Dendritic cell treated with granulocyte-macrophage colony-stimulating factor and Interleukin-4, amounts not matched to agents 40 ng/mL and 50 ng/mL, for 4 days (primary cell): Measurements from ENCODE around the gene OR2AG1.
"Not testable (repeated sequence)": the region's sequence is repeated elsewhere in the genome, so short reads cannot be mapped to it uniquely, and the experiment has no call there.

ENCODE experiments used
- H3K27ac Mint-ChIP-seq: one replicate; pipeline ENCODE4 v1.8.0; 2022; ENCODE audit warnings: mild to moderate bottlenecking, mixed read lengths
- H3K27me3 Mint-ChIP-seq: one replicate; pipeline ENCODE4 v1.8.0; 2022; ENCODE audit warnings: mild to moderate bottlenecking, mixed read lengths
- H3K36me3 Mint-ChIP-seq: one replicate; pipeline ENCODE4 v1.8.0; 2022; ENCODE audit warnings: low read depth, mixed read lengths
- H3K4me1 Mint-ChIP-seq: one replicate; pipeline ENCODE4 v1.8.0; 2022; ENCODE audit warnings: low read depth, mixed read lengths
- H3K4me3 Mint-ChIP-seq: one replicate; pipeline ENCODE4 v1.8.0; 2022; ENCODE audit warnings: mild to moderate bottlenecking, moderate library complexity, mixed read lengths
- H3K9me3 Mint-ChIP-seq: one replicate; pipeline ENCODE4 v1.8.0; 2022; ENCODE audit warnings: mixed read lengths
- intact Hi-C: fragments of 100-400 bp; cut with micrococcal nuclease; formaldehyde crosslinking; loops from one replicate; pipeline ENCODE4 v1.15.0; 2022

Gene OR2AG1

DNA sequence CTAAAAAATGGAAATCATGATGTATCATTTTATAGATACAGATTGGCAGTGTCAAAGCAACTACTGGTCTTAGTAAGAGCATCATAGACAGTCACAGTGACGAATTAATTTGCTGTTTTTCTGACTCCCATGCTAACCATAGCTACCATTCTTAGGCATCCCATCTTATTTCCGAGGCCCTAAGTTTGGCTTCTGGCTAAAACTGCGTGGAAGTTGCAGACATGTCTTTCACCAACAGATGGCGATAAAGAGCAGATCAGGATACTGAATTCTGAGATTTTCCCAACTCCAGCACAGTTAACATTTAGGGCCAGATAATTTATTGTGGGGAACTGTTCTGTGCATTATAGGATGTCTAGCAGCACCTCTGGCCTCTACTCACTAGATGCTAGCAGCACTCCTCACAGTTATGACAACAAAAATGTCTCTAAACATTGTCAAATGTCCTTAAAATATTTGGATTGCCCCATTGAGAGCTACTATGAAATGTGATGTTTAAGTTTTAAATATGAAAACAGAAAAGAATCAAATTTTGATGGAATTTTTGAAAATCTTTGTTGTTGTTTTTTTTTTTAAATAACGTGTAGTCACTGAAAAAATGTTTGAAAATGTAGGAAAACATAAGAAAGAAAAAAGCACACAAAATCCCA, 27.4 kb upstream of the OR2AG1 start:
- intact Hi-C loops, result loop anchor here (5.0 kb wide), 1 partner anchor 223 kb away; no protein-coding TSS in a partner anchor
- Mint-ChIP-seq H3K36me3 (no peaks in the 10 kb centered on the region), H3K4me1 (no peaks in the 10 kb centered on the region), H3K4me3 (no peak overlapping the region), H3K27ac (no peak overlapping the region), H3K9me3 (peaks cover 7% of the 10 kb centered on the region), H3K27me3 (no peaks in the 10 kb centered on the region)

DNA sequence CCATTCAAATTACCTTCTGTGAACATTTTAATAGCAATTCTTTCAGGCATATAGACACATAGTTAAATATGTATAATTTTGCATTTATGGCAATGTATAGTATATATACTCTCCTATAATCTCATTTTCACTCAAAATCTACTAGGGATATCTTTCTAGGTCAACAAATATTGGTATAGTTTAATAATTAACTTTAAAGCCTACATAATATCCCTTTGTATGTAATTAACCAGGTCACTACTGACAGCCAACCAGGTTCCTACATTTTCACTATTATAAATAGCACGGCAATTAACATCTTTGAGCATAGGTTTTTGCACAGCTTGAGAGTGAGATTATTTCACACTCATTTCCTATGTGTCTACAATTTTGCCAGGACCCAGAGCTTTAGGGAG, 26.9 kb upstream of the OR2AG1 start:
- Mint-ChIP-seq H3K4me3 (no peak overlapping the region), H3K36me3 (no peaks in the 10 kb centered on the region), H3K27me3 (no peaks in the 10 kb centered on the region), H3K9me3 (peaks cover 3% of the 10 kb centered on the region), H3K27ac (no peak overlapping the region), H3K4me1 (no peaks in the 10 kb centered on the region)
- intact Hi-C loops, result loop anchor here (2.0 to 5.0 kb wide), 2 partner anchors 43 to 224 kb away; no protein-coding TSS in a partner anchor

DNA sequence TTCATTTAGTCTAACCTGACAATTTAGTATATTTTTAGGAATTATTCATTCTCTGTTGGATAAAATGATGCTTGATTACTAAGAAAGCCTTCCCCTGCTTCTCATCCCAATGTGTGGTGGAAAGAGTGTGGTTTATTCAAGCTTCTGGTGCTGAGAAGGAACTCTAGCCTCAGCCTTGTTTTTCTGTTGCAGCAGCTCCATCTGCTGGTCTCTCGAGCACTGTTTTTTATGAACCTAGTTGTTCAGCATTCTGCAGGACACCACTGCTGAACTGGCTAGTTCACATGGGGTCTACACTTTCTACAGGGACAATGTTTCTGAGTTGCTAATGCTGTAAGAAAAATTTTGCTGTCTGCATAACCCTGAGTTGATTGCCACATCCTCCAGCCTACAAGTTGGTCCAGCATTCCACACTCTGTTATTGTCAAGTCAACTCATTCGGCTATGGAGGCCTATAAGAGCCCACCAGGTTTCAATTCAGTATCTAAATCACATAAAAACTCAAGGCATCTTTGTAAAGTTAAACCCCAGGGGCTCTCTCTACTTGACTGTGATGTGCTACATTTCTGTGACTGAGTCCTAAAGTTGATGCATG, 25.4 kb upstream of the OR2AG1 start:
- Mint-ChIP-seq H3K36me3 (no peaks in the 10 kb centered on the region), H3K9me3 (no peaks in the 10 kb centered on the region), H3K27ac (no peak overlapping the region), H3K27me3 (no peaks in the 10 kb centered on the region), H3K4me3 (no peak overlapping the region), H3K4me1 (no peaks in the 10 kb centered on the region)
- intact Hi-C loops, result loop anchor here (1.0 to 5.0 kb wide), 4 partner anchors 19 to 225 kb away; no protein-coding TSS in a partner anchor

DNA sequence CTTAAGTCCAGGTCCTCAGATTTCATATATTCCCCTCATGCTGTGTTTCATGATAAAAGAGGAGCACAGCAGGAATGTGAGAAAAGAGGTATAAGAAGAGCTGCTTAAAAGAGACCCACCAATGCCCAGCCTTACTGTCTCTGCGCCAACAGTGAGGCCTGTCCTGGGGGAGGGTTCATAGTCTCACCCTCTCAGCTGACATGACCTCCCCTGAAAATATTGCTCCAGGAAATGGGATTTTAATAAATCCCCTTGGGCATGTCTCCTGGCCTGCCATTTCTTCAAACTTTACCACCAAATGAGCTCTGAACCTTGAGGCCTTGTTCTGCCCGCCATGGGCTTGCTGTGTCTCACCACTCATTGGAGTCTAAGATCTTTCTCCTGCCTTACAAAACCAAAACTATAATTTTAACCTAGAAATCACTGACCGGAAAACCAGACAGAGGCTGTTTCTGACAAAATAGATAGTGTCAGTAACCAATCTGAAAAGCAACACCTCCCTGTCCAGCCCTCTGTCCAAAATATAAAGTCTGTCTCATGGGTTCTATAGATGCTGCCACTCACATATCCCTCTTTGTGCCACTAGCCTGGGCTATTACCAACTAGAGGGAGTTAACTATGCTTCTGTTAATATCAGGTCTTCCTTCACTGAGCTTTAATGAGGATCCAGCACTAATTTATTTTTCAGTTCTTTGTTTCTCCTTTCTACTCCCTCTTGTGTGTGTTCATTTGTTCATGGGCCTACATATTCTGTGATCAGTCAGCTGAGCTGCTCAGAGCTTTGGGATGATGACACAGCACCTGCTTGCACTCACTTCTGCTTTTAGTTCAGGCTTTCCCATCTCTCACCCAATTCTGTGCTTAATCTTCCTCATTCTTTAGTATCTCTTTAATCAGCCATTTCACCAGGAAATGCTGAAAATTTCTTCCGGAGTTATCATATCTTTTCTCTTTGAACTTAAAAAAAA, 10.6 kb upstream of the OR2AG1 start, which contains the start of gene OR2AG2:
TSS of gene OR2AG2 (minus strand) at position 51 of the 968 bp plus-strand sequence. CDS start 3,019 bp downstream, outside the sequence.
- Mint-ChIP-seq H3K27ac (peak within 1 kb of the TSS; percentile 90), H3K9me3 (no peaks in the 10 kb centered on the region), H3K36me3 (no peaks in the 10 kb centered on the region), H3K4me3 (no peak within 1 kb of the TSS), H3K27me3 (peaks cover 2% of the 10 kb centered on the region), H3K4me1 (peaks cover 16% of the 10 kb centered on the region)
- intact Hi-C loops, result no loop called here

DNA sequence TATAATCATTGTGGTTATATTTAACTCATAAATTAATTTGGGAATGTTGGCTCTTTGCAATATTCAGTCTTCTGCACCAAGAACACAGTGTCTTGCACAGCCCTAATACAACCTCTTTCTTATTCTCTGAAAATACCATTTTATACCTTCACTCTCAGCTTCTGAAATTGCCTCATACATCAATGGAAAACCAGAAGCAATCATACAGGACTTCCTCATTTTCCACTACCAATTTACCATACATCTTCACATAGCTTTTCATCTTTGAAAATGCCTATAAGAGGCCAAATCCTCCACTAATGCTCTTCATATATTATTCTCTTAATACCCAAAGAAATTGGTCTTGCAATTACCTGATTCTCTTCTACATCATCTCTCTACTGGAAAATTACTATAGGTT, 4.3 kb upstream of the OR2AG1 start:
- intact Hi-C loops, result no loop called here
- no peak overlapping the region for H3K27ac Mint-ChIP-seq
- no peaks in the 10 kb centered on the region for H3K27me3 Mint-ChIP-seq
- peaks cover 6% of the 10 kb centered on the region for H3K4me1 Mint-ChIP-seq
- no peak overlapping the region for H3K4me3 Mint-ChIP-seq
- no peaks in the 10 kb centered on the region for H3K36me3 Mint-ChIP-seq
- H3K9me3 Mint-ChIP-seq, result no peaks in the 10 kb centered on the region

DNA sequence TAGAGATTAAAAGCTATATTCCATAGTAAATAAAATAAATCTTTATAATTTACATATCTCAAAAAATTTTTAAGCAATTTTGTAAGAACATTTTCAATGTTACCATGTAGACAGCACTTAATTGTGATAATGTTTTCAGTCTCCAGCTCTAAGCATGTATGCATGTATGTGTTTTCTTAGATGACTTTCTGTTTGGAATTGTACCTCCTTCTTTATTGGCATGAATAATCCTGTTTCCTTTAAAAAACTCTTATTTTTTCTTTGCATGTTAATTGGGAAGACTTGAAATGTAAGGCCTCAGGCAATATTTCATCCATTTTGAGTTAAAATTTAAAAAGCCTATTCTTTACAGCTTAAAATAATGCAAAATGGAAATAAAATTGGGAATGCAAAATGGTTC, 2.0 kb upstream of the OR2AG1 start:
- peaks cover 5% of the 10 kb centered on the region for H3K27me3 Mint-ChIP-seq
- H3K4me1 Mint-ChIP-seq, result peaks cover 6% of the 10 kb centered on the region
- intact Hi-C loops, result no loop called here

DNA sequence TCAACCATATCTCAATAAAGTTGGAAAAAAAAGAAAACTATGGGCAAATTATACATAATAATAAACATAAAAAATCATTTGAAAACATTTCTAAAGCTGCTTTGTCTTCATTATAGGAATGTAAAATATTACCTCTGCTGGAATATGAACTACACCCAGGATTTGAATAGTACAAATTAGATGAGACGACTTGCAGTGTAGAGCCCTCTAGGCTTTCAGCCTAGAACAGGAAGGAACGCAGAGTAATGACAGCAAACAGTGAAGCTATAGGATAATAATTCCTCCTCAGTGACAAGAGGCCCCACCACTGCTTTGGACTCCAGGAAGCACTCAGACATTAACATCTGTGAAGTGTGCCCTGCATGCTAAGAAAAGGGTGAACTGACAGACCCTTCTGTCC, 7.7 kb downstream of the OR2AG1 start:
- H3K36me3 Mint-ChIP-seq, result no peaks in the 10 kb centered on the region
- H3K4me1 Mint-ChIP-seq, result no peaks in the 10 kb centered on the region
- H3K27me3 Mint-ChIP-seq, result peaks cover 4% of the 10 kb centered on the region
- H3K4me3 Mint-ChIP-seq, result no peak overlapping the region
- no peaks in the 10 kb centered on the region for H3K9me3 Mint-ChIP-seq
- H3K27ac Mint-ChIP-seq, result no peak overlapping the region
- intact Hi-C loops, result no loop called here

More for the DNA sequence above, 2.0 kb upstream of the OR2AG1 start:
- Mint-ChIP-seq H3K4me3 (no peak overlapping the region), H3K36me3 (no peaks in the 10 kb centered on the region), H3K27ac (no peak overlapping the region), H3K9me3 (no peaks in the 10 kb centered on the region)

DNA sequence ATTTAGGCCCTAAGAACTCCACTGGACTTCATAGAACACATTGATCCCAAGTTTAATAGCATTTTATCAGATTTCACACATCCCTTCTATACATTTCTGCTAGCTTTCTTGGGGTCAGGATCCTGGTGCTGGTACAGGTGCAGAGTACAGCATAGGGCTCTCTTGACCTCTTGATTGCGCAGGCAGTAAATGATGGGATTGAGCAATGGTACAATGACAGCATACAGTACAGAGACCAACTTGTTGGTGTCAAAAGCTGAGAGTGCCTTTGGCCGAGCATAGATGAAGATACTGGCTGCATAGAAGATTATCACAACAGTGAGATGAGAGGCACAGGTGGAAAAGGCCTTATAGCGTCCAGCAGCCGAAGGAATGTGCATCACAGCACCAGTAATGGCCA, 11.8 kb downstream of the OR2AG1 start:
- H3K36me3 Mint-ChIP-seq, result no peaks in the 10 kb centered on the region
- no peaks in the 10 kb centered on the region for H3K4me1 Mint-ChIP-seq
- no peak overlapping the region for H3K4me3 Mint-ChIP-seq
- no peaks in the 10 kb centered on the region for H3K9me3 Mint-ChIP-seq
- intact Hi-C loops, result no loop called here
- no peaks in the 10 kb centered on the region for H3K27me3 Mint-ChIP-seq
- no peak overlapping the region for H3K27ac Mint-ChIP-seq

DNA sequence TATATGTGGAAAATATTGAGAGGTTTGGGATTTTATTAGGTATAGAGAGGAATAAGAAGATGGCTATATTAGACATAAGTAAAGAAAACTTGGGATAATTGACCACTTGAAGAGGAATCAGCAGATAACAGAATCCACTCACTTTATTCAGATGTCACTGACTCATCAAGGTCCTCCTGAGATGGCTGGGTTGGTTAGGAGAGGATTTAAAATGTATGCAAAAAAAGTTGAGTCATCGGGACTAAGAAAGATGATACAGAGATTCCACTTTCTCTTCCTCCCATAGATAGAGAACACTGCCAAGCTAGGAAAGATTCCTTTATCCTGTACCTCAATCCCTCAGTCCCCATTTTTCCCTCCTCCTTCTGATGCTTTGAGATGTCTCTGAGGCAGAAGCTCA, 16.6 kb downstream of the OR2AG1 start, which contains the start of gene OR6A2:
TSS of gene OR6A2 (minus strand) at position 288 of the 400 bp plus-strand sequence. CDS start 3,981 bp downstream, outside the sequence.
- intact Hi-C loops, result no loop called here
- Mint-ChIP-seq H3K4me1 (no peaks in the 10 kb centered on the region), H3K9me3 (no peaks in the 10 kb centered on the region), H3K4me3 (no peak within 1 kb of the TSS), H3K36me3 (no peaks in the 10 kb centered on the region), H3K27ac (no peak within 1 kb of the TSS), H3K27me3 (peaks cover 3% of the 10 kb centered on the region)

DNA sequence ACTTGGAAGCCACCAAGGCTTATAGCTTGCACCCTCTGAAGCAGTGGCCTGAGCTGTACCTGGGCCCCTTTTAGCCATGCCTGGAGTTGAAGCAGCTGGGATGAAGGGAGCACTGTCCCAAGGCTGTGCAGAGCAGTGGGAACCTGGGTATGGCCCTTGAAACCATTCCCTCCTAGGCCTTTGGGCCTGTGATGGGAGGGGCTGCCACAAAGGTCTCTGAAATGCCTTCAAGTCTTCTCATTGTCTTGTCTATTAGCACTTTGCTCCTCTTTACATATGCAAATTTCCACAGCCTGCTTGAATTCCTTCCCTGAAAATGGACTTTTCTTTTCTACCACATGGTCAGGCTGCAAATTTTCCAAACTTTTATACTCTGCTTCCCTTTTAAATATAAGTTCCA, 18.3 kb downstream of the OR2AG1 start:
- H3K27ac Mint-ChIP-seq, H3K36me3 Mint-ChIP-seq, H3K4me1 Mint-ChIP-seq, H3K4me3 Mint-ChIP-seq, H3K9me3 Mint-ChIP-seq, intact Hi-C loops, H3K27me3 Mint-ChIP-seq: not testable (repeated sequence)

DNA sequence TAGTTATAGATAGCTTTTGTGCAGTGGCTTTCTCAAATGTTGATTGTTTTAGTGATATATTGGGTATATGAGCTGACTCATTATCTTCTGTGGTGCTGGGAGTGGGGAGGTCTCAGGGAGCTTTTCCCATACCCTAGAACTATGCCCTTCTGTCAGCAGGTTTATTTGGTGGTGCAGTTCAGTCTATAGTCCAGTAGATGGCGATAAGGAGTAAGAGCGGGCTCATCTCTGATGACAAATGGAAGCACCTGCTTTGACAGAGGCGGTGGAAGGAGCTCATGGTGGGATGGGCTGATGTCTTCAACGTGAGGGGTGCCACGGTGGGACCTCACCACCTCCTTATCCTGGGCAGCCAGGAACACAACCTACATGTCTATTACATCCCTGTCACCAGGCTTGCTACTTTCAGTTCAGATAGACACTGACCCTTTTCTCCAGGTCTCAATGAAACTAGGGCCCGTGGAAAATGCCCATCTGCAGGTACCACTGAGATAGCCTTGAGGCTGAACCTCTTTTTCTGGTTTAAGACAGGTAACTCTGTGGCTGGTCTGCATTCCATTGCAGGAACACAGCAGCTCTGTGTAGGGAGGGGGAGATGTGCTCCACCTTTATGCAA, 29.7 kb downstream of the OR2AG1 start:
- no peak overlapping the region for H3K4me3 Mint-ChIP-seq
- intact Hi-C loops, result no loop called here
- H3K27ac Mint-ChIP-seq, result no peak overlapping the region
- H3K36me3 Mint-ChIP-seq, result no peaks in the 10 kb centered on the region
- peaks cover 14% of the 10 kb centered on the region for H3K27me3 Mint-ChIP-seq
- no peaks in the 10 kb centered on the region for H3K4me1 Mint-ChIP-seq
- H3K9me3 Mint-ChIP-seq, result no peaks in the 10 kb centered on the region

DNA sequence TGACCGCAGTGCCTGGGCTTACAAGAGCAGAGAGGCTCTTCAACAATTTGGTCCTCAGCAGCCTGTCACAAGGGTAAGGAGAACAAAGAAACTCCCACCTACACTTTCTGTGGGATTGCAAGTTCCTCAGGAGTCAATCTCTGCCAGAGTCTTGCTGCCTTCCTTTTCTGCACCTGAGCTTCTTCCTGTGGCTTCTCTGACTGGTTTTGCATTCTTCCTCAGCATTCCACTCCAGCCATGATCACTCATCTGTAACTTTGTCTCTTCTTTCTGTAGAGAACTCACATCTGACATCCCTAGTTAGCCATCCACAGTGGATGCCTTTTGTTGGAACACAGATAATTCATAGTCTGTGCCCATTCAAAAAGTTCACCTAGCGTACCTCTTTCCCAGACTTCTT, 30.8 kb downstream of the OR2AG1 start:
- intact Hi-C loops, result no loop called here

DNA sequence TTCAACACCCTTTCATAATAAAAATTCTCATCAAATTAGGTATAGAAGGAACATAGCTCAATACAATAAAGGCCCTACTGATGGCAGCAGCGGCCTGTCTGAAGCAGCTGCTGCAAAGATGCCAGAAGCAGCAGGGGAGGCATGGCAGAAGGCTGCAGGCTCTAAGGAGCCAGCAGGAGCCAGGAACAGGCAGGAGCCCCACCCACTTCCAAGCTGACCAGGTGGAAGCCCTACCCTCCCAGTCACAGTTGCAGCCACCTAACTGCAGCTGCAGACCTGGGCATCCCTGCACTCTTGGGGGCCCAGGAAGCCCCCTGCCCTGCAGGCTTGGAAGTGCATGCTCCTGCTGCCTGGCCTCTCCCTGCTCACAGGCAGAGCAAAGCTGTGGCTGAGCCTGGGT, 34.9 kb downstream of the OR2AG1 start:
- H3K4me3 Mint-ChIP-seq, result no peak overlapping the region
- H3K36me3 Mint-ChIP-seq, result no peaks in the 10 kb centered on the region
- H3K9me3 Mint-ChIP-seq, result peaks cover 10% of the 10 kb centered on the region
- H3K27me3 Mint-ChIP-seq, result peaks cover 9% of the 10 kb centered on the region
- intact Hi-C loops, result no loop called here
- H3K4me1 Mint-ChIP-seq, result no peaks in the 10 kb centered on the region
- H3K27ac Mint-ChIP-seq, result no peak overlapping the region

More for the DNA sequence above, 30.8 kb downstream of the OR2AG1 start:
- Mint-ChIP-seq H3K4me3 (no peak overlapping the region), H3K27me3 (peaks cover 12% of the 10 kb centered on the region), H3K9me3 (peaks cover 6% of the 10 kb centered on the region), H3K4me1 (no peaks in the 10 kb centered on the region), H3K27ac (no peak overlapping the region), H3K36me3 (no peaks in the 10 kb centered on the region)
